ENCODE measurements around the gene IL12A.

Gene IL12A

GRCh38 chr3:159989973-159990846 lies 1.6 kb downstream of the IL12A start:
- no peak for DNase-seq

DNA sequence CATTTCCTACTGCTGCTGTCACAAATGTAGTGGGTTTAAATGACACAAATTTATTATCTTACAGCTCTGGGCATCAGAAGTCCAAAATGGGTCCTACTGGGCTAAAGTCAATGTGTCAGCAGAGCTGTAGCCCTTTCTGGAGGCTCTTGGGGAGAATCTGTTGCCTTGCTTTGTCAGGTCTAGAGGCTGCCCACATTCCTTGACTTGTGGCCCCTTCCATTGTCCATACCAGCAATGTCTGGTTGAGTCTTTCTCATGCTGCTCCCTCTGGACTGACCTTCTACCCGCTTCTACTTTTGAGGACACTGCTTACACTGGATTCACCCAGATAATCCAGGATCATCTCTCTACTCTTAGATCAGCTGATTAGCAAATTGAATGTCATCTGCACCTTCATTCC lies 3.0 kb downstream of the IL12A start:
- no peak for DNase-seq

GRCh38 chr3:159992589-159992988 lies 4.0 kb downstream of the IL12A start:
- no peak for DNase-seq

DNA sequence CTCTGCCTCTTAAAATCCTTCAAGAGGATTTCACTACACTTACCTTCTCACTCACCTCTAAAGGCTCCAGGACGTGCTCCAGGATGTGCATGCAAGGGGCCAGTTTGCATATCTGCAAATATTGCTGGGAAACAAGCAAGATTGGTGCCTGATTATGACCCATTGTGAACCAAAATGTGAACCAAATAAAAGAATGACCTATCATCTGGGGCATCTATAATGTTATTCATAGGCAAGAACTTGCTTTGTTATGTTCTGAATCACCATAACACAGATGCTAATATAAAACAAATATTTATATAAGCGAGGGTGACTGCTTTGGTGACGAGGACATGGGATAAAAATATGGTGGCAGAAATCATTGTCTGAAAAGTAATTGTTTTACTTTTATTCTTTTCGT lies 5.5 kb downstream of the IL12A start:
- no peak for DNase-seq

DNA sequence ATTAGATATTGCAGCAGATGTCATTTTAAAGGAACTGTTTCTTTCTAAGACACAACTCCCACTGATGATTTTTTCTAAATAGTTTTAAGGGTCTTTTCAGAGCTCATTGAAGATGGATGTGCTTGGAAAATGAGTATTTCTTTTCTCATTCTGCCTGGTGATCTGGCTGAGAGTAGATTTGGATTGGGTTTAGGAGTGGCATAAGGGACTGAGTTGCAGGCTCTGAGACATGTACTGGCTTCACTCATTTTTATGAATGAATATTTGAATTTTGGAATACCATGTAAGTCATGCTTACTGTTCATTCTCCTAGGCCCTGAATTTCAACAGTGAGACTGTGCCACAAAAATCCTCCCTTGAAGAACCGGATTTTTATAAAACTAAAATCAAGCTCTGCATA lies 6.5 kb downstream of the IL12A start:
- no peak for DNase-seq

GRCh38 chr3:159996018-159996417 lies 7.4 kb downstream of the IL12A start:
- no peak for DNase-seq

GRCh38 chr3:159996959-159997358 lies 8.3 kb downstream of the IL12A start:
- DNase-seq: no peak

GRCh38 chr3:160001148-160001760 lies 12.6 kb downstream of the IL12A start:
- no peak for DNase-seq

DNA sequence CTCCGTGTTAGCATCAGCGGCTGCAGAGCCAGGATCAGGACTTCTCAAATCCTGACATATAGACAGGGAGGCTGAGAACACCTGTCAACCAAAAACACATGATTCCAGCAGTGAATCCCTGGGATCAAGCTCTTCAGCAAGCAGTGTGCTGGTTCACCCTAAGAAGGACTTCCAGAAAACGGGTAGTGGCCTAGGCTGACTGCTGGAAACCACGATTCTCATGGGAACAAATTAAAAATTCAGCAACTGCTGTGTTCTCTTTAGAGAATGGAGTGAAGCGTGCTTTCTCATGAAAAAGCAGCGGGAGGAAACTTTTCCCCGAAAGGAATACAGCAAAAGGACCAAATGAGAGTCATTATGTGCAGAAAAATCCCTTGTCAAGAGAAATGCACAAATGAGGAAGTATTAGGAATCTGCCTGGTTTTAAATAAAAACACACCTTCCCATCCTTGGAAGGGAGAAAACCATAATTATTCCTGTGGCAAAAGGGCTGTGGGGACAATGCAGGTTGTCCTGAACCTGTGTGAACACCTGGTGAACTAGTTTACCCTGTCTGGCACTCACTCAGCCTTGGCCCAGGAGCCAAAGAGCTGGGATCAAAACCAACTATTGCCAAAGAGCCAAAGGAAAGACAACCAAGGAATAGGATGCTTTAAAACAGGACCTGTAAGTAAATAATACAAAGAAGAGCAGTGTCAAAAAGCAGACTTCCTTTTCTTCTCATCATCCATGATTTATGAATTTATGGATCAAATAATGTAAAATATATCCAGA lies 13.4 kb downstream of the IL12A start:
- DNase-seq: no peak

DNA sequence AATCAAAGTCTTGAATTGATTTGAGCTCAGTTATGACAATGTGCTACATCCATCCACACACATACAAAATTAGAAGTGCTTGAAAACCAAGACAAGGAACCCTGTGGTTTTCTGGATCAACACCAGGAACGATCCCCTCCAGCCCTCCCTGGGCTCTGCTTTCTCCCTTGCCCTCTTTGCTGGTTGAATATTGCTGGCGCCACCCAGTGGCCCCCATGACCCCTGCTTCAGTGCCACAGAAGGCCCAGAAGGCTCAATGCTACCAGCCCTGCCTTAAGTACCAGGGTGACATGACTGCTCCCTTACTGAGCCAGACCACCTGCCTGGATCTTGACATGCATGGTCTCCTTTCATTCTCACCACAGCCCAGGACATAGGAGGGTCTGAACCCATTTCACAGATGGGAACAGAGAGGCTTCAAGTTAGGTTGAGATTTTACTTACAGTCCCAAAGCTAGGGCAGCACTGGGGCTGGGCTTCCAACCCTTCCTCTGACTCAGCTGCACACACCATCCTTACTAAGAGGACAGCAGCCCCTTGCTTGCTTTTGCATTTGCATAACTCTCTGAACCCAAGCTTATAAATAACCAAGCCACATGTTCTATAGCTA lies 15.0 kb downstream of the IL12A start:
- no peak for DNase-seq

DNA sequence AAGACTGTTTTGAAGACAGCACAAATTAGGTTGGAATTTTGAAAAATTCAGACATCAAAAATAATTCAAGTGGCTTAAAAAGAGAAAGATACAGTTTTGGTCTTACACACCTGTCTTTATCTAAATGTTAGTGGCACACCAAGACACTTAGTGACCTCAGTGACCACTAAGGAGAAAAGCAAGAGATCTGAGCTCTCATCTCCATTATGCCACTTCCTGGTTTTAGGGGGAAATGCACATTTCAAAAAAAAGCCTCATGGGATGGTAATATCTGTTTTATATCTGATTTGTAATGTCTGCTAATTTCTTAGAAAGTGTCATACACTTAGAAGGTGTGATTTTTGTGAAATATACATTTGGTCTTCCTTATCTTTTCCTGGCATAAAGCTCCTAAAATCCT lies 16.4 kb downstream of the IL12A start:
- no peak for DNase-seq

- peak; percentile 70 for DNase-seq
Observed at GRCh38 chr3:160006282-160007163, 17.9 kb downstream of the IL12A start.

GRCh38 chr3:160008961-160009360 lies 20.3 kb downstream of the IL12A start:
- no peak for DNase-seq

DNA sequence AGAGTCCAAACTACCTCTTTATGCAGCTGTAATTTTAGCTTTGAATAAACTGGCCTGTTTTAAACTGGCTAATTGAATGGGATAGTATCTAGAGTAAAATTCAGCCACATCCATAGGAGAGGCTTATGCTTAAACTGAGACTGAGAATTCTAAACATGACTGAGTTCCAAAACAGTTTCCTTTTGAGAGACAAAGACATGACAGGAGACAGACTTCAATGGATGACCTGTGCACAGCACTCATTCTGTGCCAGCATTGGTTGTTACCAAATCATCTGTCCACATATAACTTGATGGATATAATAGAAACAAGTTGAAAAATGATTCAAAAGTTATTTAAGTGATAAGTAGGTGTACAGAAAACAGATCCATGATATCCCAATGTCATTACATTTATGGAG lies 20.9 kb downstream of the IL12A start:
- DNase-seq: no peak

- no peak for DNase-seq
Observed at GRCh38 chr3:160010578-160010977, 21.9 kb downstream of the IL12A start.

GRCh38 chr3:160012108-160012507 lies 23.5 kb downstream of the IL12A start:
- DNase-seq: no peak

DNA sequence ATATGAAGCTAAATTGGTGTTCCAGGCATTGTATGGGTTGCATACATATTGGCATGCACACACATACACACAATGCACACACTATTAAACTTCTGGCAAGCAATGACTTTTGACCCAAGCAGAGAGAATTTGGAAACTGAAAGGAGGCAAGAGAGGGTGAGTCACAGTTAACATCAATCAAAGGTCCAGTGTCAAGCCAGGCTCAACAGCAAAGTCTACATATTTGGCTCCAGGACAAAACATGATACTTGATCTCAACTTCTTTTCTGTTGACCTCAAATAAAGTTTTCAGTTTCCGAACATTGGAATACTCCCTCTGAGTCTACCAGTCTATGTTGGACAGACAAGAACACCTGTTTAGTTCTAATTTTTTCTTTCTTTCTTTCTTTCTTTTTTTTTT lies 28.3 kb downstream of the IL12A start:
- no peak for DNase-seq

DNA sequence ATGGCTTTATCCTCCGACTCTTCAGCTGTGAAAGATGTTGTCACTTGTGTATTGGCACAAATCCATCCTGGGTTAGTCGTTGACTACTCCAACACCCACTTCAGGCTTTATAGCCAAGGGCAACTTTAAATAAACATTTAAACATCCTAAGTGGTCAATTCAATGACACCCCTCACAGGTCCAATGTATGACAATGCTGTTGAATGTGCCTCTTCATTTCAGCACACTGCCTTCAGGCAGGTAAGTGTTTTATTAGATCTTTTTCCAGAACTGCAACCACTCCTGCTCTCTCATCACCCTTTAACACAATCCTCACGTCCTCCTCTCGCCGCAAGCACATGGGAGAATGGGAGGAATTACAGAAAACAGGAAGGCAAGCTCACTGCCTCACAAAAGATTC lies 30.3 kb downstream of the IL12A start:
- no peak for DNase-seq

DNA sequence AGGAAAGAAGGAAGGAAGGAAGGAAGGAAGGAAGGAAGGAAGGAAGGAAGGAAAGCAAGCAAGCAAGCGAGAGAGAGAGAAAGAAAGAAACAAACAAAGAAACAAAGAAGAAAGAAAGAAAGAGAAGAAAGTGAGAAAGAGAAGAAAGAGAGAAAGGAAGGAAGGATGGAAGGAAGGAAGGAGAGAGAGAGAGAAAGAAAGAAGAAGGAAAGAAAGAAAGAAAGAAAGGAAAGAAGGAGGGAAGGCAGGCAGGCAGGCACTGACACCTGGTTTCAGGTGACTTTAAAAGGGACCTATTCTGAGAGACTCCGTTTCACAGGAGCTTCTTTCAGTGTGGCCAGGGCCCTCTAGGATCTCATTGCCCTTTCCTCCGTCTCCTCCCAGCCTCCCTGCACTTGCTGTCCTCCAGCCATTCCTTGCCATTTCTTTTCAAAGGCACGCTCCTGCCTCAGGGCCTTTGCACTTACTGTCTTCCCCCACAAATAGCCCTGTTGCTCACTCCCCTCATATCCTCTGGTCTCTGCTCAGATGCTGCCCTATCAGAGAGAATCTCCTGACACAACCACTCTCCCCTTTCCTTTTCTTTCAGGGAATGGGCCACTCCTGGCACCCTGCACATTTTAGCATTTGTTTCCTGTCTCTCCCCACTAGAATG lies 31.5 kb downstream of the IL12A start:
- no peak for DNase-seq

GRCh38 chr3:160022068-160022467 lies 33.4 kb downstream of the IL12A start:
- no peak for DNase-seq

- DNase-seq: no peak
Observed at GRCh38 chr3:160023476-160023875, 34.8 kb downstream of the IL12A start.

All from amniotic stem cell (primary cell).